Measurements from ENCODE around the gene TMEM150B. TPM values are rescaled to one million over a fixed set of nuclear protein-coding genes. Genes with fewer than 3 reads are reported as not detected.

Gene TMEM150B
- total RNA-seq, 4 donors from 2014 or later, result 2.6 TPM; not detected in 3

DNA sequence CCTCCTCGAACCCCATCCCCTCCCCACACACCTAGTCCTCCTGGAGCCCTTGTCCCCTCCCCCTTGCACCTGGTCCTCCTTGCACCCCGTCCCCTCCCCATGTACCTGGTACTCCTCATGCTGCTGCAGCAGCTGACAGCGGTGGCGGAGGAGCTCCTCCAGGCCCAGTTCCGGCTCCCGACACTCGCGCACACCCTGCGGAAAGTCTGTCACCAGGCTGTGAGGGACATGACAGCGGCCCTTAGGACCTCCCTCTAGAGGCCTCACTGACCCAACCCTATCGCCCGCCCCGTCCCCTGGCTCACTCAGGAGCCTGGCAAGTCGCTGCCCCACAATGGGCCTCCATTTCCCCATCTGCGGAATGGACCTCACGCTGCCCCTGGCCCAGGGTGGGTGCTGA lies 60.0 kb downstream of the TMEM150B start:
- no peaks in the 10 kb centered on the region for H3K4me1 ChIP-seq
- H3K4me3 ChIP-seq, result no peak overlapping the region
- no peaks in the 10 kb centered on the region for H3K36me3 ChIP-seq
- no peak overlapping the region for H3K27ac ChIP-seq
- H3K27me3 ChIP-seq, result no peaks in the 10 kb centered on the region
- no peak for DNase-seq
- intact Hi-C loops (cut with DNase I; ENCODE audit: low total_unique reads), result no loop called here
- TF ChIP-seq, protein P1, sequence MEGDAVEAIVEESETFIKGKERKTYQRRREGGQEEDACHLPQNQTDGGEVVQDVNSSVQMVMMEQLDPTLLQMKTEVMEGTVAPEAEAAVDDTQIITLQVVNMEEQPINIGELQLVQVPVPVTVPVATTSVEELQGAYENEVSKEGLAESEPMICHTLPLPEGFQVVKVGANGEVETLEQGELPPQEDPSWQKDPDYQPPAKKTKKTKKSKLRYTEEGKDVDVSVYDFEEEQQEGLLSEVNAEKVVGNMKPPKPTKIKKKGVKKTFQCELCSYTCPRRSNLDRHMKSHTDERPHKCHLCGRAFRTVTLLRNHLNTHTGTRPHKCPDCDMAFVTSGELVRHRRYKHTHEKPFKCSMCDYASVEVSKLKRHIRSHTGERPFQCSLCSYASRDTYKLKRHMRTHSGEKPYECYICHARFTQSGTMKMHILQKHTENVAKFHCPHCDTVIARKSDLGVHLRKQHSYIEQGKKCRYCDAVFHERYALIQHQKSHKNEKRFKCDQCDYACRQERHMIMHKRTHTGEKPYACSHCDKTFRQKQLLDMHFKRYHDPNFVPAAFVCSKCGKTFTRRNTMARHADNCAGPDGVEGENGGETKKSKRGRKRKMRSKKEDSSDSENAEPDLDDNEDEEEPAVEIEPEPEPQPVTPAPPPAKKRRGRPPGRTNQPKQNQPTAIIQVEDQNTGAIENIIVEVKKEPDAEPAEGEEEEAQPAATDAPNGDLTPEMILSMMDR (IDR thresholded peaks at IDR 0.05), result no peak
- no peak for TF ChIP-seq POLR2A (IDR thresholded peaks at IDR 0.05)
- H3K9me3 ChIP-seq, result no peaks in the 10 kb centered on the region

DNA sequence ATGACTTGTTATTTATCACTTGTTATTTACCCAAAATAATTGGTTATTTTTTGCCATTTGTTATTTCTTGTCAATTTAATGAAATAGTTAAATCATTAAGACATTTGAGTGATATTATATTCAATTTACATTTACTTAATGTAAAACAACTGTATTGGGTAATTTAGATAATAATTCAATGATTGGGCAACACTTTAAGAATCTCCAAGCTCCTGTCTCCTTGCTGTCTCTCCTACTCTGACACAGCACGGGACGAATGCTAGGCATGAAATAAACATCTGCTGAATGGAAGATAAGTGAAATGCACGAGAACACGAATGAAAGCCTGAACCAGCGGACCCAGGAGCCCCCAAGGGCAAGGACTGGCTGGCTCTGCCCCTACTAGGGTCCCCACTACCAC lies 60.6 kb downstream of the TMEM150B start:
- TF ChIP-seq, protein P1 (IDR thresholded peaks at IDR 0.05), result no peak
- no peak for TF ChIP-seq POLR2A (IDR thresholded peaks at IDR 0.05)
- intact Hi-C loops (cut with DNase I; ENCODE audit: low total_unique reads), result no loop called here
- DNase-seq, result no peak
- no peak overlapping the region for H3K27ac ChIP-seq
- no peak overlapping the region for H3K4me3 ChIP-seq
- no peaks in the 10 kb centered on the region for H3K27me3 ChIP-seq
- no peaks in the 10 kb centered on the region for H3K36me3 ChIP-seq
- no peaks in the 10 kb centered on the region for H3K9me3 ChIP-seq
- H3K4me1 ChIP-seq, result peaks cover 5% of the 10 kb centered on the region in 2 donors

Other genes starting within 250 kb of the TMEM150B start
- 10 to 100 TPM in 1 of 4 donors, 1 to 10 TPM in 2, not detected in 1; 4.2 to 22.4 (median 5.6) TPM for gene EPS8L1, start 249.5 kb downstream of the TMEM150B start, total RNA-seq
- 100 to 1,000 TPM in 2 of 4 donors, 10 to 100 TPM in 2; 43.5 to 288 (median 116) TPM for gene PPP1R12C, start 207.7 kb downstream of the TMEM150B start, total RNA-seq
- gene TNNT1, start 176.1 kb downstream of the TMEM150B start, total RNA-seq, result 1 to 10 TPM in 2 of 4 donors, not detected in 2; 2.5 to 9.3 TPM
- 1 to 10 TPM in 1 of 4 donors, under 1 TPM in 1, not detected in 2; 0.55 to 3.3 TPM for gene TNNI3, start 167.6 kb downstream of the TMEM150B start, total RNA-seq
- 1 to 10 TPM in 3 of 4 donors, not detected in 1; 3.1 to 4.4 (median 3.9) TPM for gene DNAAF3, start 158.7 kb downstream of the TMEM150B start, total RNA-seq
- gene SYT5, start 145.1 kb downstream of the TMEM150B start, total RNA-seq, result under 1 TPM in 1 of 4 donors, not detected in 3; 0.35 TPM
- gene PTPRH, start 115.8 kb downstream of the TMEM150B start, total RNA-seq, result 1 to 10 TPM in 2 of 4 donors, under 1 TPM in 1, not detected in 1; 0.29 to 3.8 (median 3.2) TPM
- 1 to 10 TPM in 3 of 4 donors, not detected in 1; 1.8 to 7.9 (median 2.4) TPM for gene TMEM86B, start 96.6 kb downstream of the TMEM150B start, total RNA-seq
- gene PPP6R1, start 66.3 kb downstream of the TMEM150B start, total RNA-seq, result 10 to 100 TPM in 2 of 4 donors, 1 to 10 TPM in 2; 5.6 to 70.4 (median 16.3) TPM
- 10 to 100 TPM in 3 of 4 donors, 1 to 10 TPM in 1; 1.3 to 37.4 (median 25.6) TPM for gene HSPBP1, start 45.2 kb downstream of the TMEM150B start, total RNA-seq
- gene BRSK1, start 41.3 kb downstream of the TMEM150B start, total RNA-seq, result 10 to 100 TPM in 2 of 4 donors, 1 to 10 TPM in 1, not detected in 1; 4.1 to 17.1 (median 12.0) TPM
- gene KMT5C, start 14.5 kb upstream of the TMEM150B start, total RNA-seq, result 10 to 100 TPM; 12.4 to 65.6 (median 15.9) TPM
- 1 to 10 TPM in 1 of 4 donors, under 1 TPM in 1, not detected in 2; 0.14 to 4.6 TPM for gene COX6B2, start 29.4 kb upstream of the TMEM150B start, total RNA-seq
- under 1 TPM in 1 of 4 donors, not detected in 3; 0.18 TPM for gene GARIN5B, start 37.9 kb upstream of the TMEM150B start, total RNA-seq
- gene IL11, start 45.1 kb upstream of the TMEM150B start, total RNA-seq, result 1 to 10 TPM in 1 of 4 donors, not detected in 3; 1.6 TPM
- gene TMEM190, start 51.5 kb upstream of the TMEM150B start, total RNA-seq, result 1 to 10 TPM in 1 of 4 donors, not detected in 3; 1.1 TPM
- 1 to 10 TPM in 1 of 4 donors, under 1 TPM in 1, not detected in 2; 0.83 to 2.3 TPM for gene TMEM238, start 59.0 kb upstream of the TMEM150B start, total RNA-seq
- gene RPL28, start 60.6 kb upstream of the TMEM150B start, total RNA-seq, result 1,000 to 10,000 TPM in 1 of 4 donors, 100 to 1,000 TPM in 2, 10 to 100 TPM in 1; 20.7 to 1,084 (median 431) TPM
- 100 to 1,000 TPM in 1 of 4 donors, 10 to 100 TPM in 2, 1 to 10 TPM in 1; 3.2 to 141 (median 21.5) TPM for gene UBE2S, start 82.4 kb upstream of the TMEM150B start, total RNA-seq
- not detected for gene SHISA7, start 118.0 kb upstream of the TMEM150B start, total RNA-seq
- gene ISOC2, start 136.3 kb upstream of the TMEM150B start, total RNA-seq, result 10 to 100 TPM in 3 of 4 donors, 1 to 10 TPM in 1; 1.2 to 78.6 (median 23.8) TPM
- not detected for gene C19orf85, start 139.4 kb upstream of the TMEM150B start, total RNA-seq
- 10 to 100 TPM in 2 of 4 donors, 1 to 10 TPM in 1, not detected in 1; 1.0 to 29.5 (median 11.9) TPM for gene ZNF628, start 151.3 kb upstream of the TMEM150B start, total RNA-seq
- 10 to 100 TPM; 16.8 to 44.3 (median 19.6) TPM for gene NAT14, start 159.8 kb upstream of the TMEM150B start, total RNA-seq
- gene SSC5D, start 163.1 kb upstream of the TMEM150B start, total RNA-seq, result 10 to 100 TPM in 3 of 4 donors, 1 to 10 TPM in 1; 5.0 to 50.8 (median 36.0) TPM
- not detected for gene SBK2, start 211.8 kb upstream of the TMEM150B start, total RNA-seq
- gene SBK3, start 220.2 kb upstream of the TMEM150B start, total RNA-seq, result under 1 TPM in 2 of 4 donors, not detected in 2; 0.34 to 0.35 TPM

All from uterus (tissue), 4 donors.